Thoracic aorta (tissue), 2 donors: ENCODE results near the gene TAL1. TPM values are rescaled to one million over a fixed set of nuclear protein-coding genes. Genes with fewer than 3 reads are reported as not detected.
"Not testable (repeated sequence)": the region's sequence is repeated elsewhere in the genome, so short reads cannot be mapped to it uniquely, and the experiment has no call there.

ENCODE experiments used
- ATAC-seq: fragments of 150-250 bp; one replicate; pipeline ENCODE4 v1.8.0; 2017; ENCODE audit warnings: low read depth; ENCODE audit not compliant: insufficient number of reproducible peaks, low FRiP score
- DNase-seq: peaks from one replicate; pipeline ENCODE4 v3.0.0-alpha.2; 2020; ENCODE audit warnings: low spot score
- H3K27ac ChIP-seq, 2 donors: fragments of 200-600 bp; sonication (generic); 1 replicate in 1 of 2; 2 replicates in 1 of 2; pipeline ENCODE4 v1.5.1; 2016; ENCODE audit warnings: mild to moderate bottlenecking in 2 of 2, moderate library complexity in 2 of 2
- H3K27me3 ChIP-seq: fragments of 200-600 bp; sonication (generic); replicated peaks from 2 replicates; pipeline ENCODE4 v1.6.0; 2016; ENCODE audit warnings: mild to moderate bottlenecking; ENCODE audit not compliant: insufficient read depth
- H3K36me3 ChIP-seq: fragments of 200-600 bp; sonication (generic); one replicate; pipeline ENCODE4 v1.5.1; 2016
- H3K4me1 ChIP-seq, 2 donors: fragments of 200-600 bp; sonication (generic); 1 replicate in 1 of 2; 2 replicates in 1 of 2; pipeline versions ENCODE4 v1.5.1 to v1.6.0; 2016; ENCODE audit warnings: low read depth in 2 of 2, mild to moderate bottlenecking in 1 of 2; ENCODE audit not compliant: control insufficient read depth in 1 of 2
- H3K4me3 ChIP-seq: fragments of 200-600 bp; sonication (generic); 2 replicates; pipeline ENCODE4 v1.5.1; 2016; ENCODE audit warnings: mild to moderate bottlenecking
- H3K9me3 ChIP-seq: fragments of 200-600 bp; sonication (generic); 2 replicates; pipeline ENCODE4 v1.5.1; 2016
- total RNA-seq, 2 donors: library from RNA; depleted of rRNA; stranded (reverse); fragments of >200 nt; gene quantifications; one replicate each; pipeline versions ENCODE4 v1.1.0 to v1.2.3, GENCODE V29; 2016
- TF ChIP-seq, protein P1 (sequence below): fragments of 200-600 bp; sonication (generic); IDR thresholded peaks from one replicate; pipeline ENCODE4 v1.5.1; 2019; ENCODE audit warnings: antibody characterized with exemption

Gene TAL1
- total RNA-seq, 2 donors from 2014 or later: 2.4 to 3.0 TPM

DNA sequence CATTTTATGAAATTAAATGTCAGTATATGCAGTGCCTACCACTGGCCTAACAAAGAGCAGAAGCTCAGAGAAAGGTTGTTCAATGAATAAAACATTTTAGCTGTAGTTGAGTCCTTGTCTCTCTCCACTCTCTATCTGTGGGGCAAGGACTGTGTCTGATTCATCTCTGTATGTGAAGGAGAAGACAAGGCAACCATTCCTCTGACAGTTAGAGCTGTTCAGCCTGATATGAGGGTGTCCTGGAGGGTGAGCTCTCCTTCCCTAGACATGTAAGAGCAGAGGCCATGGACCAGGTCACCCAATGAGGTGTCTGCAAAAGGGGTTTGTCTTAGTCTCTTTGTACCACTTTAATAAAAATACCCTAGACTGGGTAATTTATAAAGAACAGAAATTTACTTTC is 37.7 kb downstream of the TAL1 start:
- Histone ChIP-seq H3K4me1 (peaks cover 19 to 36% of the 10 kb centered on the region in 2 donors), H3K9me3 (no peaks in the 10 kb centered on the region), H3K27ac (no peak overlapping the region), H3K36me3 (no peaks in the 10 kb centered on the region), H3K27me3 (no peaks in the 10 kb centered on the region), H3K4me3 (no peak overlapping the region)
- no peak for DNase-seq
- TF ChIP-seq, protein P1, sequence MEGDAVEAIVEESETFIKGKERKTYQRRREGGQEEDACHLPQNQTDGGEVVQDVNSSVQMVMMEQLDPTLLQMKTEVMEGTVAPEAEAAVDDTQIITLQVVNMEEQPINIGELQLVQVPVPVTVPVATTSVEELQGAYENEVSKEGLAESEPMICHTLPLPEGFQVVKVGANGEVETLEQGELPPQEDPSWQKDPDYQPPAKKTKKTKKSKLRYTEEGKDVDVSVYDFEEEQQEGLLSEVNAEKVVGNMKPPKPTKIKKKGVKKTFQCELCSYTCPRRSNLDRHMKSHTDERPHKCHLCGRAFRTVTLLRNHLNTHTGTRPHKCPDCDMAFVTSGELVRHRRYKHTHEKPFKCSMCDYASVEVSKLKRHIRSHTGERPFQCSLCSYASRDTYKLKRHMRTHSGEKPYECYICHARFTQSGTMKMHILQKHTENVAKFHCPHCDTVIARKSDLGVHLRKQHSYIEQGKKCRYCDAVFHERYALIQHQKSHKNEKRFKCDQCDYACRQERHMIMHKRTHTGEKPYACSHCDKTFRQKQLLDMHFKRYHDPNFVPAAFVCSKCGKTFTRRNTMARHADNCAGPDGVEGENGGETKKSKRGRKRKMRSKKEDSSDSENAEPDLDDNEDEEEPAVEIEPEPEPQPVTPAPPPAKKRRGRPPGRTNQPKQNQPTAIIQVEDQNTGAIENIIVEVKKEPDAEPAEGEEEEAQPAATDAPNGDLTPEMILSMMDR: no peak
- ATAC-seq: no peak

DNA sequence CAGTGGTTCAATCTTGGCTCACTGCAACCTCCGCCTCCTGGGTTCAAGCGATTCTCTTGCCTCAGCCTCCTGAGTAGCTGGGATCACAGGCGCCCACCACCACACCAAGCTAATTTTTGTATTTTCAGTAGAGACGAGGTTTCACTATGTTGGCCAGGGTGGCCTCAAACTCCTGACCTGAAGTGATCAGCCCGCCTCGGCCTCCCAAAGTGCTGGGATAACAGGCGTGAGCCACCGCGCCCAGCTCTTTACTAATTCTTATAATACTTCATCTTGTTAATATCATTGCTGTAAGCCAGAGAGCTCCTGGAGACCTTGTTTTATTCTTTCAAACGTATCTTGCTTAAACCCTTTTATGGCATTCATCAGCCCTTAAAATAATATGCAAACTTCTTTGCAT is 38.5 kb downstream of the TAL1 start:
- not testable (repeated sequence) for ATAC-seq, H3K36me3 ChIP-seq, DNase-seq, H3K4me3 ChIP-seq, H3K9me3 ChIP-seq, H3K27me3 ChIP-seq, H3K27ac ChIP-seq
- peaks cover 19 to 38% of the 10 kb centered on the region in 2 donors for H3K4me1 ChIP-seq

DNA sequence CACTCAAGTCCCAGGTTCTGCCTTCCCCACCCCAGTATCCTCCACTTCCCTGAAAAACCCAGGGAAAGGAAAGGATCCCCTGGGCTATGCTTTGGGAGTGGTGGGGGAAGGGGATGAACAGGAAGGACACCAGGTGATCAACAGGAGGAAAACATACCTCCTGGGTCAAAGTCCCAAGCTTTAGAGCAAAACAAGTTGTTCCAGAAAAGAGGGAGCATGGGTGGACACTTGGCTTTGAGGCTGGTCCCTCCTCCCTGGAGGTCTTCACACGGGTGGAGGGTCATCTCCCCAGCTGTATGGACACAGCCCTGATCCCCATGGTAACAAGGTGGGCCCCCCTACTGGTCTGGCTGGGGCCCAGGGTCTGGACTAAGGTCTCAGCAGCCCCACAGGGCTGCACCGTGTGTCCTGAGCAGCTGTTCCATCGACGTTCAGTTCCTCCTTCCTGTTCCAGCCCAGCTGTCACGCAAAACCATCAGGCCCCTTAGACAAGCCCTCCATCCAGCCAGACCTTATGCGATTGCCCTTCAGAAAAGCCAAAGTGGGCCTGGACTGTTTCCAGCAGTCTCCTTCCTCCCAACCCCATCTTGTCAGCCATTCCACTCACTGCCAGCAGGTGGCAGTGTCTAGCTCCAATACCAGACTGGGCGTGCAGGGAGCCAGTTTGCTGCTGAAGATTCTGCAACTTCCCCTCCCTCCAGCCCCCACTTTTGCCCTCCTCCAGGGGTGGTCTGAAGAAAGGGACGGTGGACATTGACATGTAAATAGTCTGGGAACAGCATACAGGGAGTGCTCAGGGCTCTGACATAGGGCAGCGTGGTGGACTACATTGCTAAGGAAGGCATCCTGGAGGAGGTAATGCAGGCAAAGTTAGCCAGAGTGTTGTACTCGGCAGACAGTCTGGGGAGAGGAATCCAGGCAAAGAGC is 39.3 kb downstream of the TAL1 start:
- Histone ChIP-seq H3K27ac (no peak overlapping the region), H3K27me3 (no peaks in the 10 kb centered on the region), H3K36me3 (no peaks in the 10 kb centered on the region), H3K4me3 (no peak overlapping the region), H3K4me1 (peaks cover 19 to 38% of the 10 kb centered on the region in 2 donors), H3K9me3 (no peaks in the 10 kb centered on the region)
- DNase-seq: peak; percentile 52
- ATAC-seq: no peak
- TF ChIP-seq, protein P1: peak; percentile 89

DNA sequence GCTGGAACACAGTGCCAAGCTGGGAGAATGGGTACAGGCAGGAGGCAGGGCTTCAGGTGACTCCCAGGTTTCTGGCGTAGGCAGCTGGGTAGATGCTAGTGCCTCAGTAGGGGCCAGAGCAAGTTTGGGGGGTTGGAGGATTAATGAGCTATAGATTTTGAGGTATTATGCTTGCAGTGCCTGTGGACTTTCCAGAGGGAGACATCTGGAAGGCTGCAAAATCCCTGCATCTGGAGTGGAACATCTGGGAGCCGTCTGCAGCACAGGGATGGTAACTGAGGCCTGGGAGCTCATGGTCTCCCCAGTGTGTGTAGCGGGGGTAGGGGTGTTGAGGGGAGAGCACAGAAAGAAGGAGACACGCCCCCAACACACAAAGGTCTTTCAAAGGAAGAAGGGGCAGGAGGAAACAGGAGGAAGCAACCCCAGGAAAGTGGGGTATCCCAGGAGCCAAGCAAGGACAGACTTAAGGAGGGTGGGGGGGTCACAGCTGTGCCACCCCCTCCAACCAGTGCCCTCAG is 40.0 kb downstream of the TAL1 start:
- no peak for DNase-seq
- no peak for ATAC-seq
- TF ChIP-seq, protein P1: no peak

DNA sequence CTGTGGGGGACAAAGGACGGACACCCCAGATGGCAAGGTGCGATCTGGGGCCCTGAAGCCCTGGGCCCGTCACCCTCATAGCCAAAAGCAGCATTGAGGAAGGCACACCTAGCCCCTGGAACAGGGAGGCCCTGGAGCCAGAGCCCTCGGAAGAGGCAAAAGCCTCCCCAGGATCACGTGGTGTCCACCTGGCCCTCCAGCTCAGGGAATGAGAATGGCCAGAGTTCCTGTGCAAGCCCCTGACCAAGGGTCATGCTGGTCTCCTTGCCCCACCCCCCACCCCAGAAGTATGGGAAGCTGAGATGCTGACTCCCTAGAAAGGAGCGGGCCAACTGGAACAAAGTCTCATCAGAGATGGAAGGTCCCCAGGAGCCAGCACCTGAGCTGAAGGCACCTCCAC is 41.2 kb downstream of the TAL1 start:
- peaks cover 19 to 38% of the 10 kb centered on the region in 2 donors for H3K4me1 ChIP-seq
- no peaks in the 10 kb centered on the region for H3K9me3 ChIP-seq
- DNase-seq: no peak
- TF ChIP-seq, protein P1: no peak
- peak overlapping the region; percentile 52 for H3K4me3 ChIP-seq
- no peak for ATAC-seq
- no peaks in the 10 kb centered on the region for H3K27me3 ChIP-seq
- H3K36me3 ChIP-seq: no peaks in the 10 kb centered on the region
- H3K27ac ChIP-seq: peak overlapping the region; percentile 73 to 89

More for the DNA sequence above, 40.0 kb downstream of the TAL1 start:
- H3K27ac ChIP-seq: no peak overlapping the region
- H3K4me3 ChIP-seq: no peak overlapping the region
- no peaks in the 10 kb centered on the region for H3K9me3 ChIP-seq
- H3K4me1 ChIP-seq: peaks cover 19 to 38% of the 10 kb centered on the region in 2 donors
- no peaks in the 10 kb centered on the region for H3K27me3 ChIP-seq
- no peaks in the 10 kb centered on the region for H3K36me3 ChIP-seq
